A549 (cell line): ENCODE measurements around the gene LRRC14B. TPM values are rescaled to one million over a fixed set of nuclear protein-coding genes. Genes with fewer than 3 reads are reported as not detected.
A peak's percentile ranks its signal among the peaks of the same experiment; 100 is the strongest.

Experiments used
- ATAC-seq, 2 experiments: fragments of 200-7000 bp in 1 of 2; fragments of >200 bp in 1 of 2; cut with Nextera tagmentation in 1 of 2; cut with Tn5 transposase in 1 of 2; 3 replicates each; pipeline versions ENCODE4 v1.8.0 to v1.9.1; 2018 to 2020; ENCODE audit warnings: mild to moderate bottlenecking in 1 of 2, moderate library complexity in 1 of 2
- CTCF ChIA-PET: fragments of 300-600 bp; sonication (Branson Sonifier 250); formaldehyde crosslinking; extraction: SDS; loops from one replicate; lab custom pipeline; 2021; ENCODE audit warnings: antibody characterized with exemption, inconsistent platforms; lab: Yijun Ruan, JAX
- POLR2A ChIA-PET: fragments of 350-600 bp; formaldehyde crosslinking; extraction: SDS; loops from one replicate; lab custom pipeline; 2021; ENCODE audit warnings: antibody characterized with exemption, inconsistent platforms; lab: Yijun Ruan, JAX
- DNase-seq, 2 experiments: peaks; one replicate each; pipeline versions ENCODE4 v3.0.0 to v3.0.0-alpha.2; 2011 to 2016; ENCODE audit warnings: low read depth in 1 of 2, low spot score in 1 of 2
- FAIRE-seq: peaks from 2 replicates; lab custom pipeline; 2011; peaks lifted over from hg19 to GRCh38; lab: Jason Lieb, UNC
- H3K27ac ChIP-seq, 2 experiments: fragments of >200 bp; sonication (Bioruptor Twin); formaldehyde crosslinking; 3 replicates each; pipeline ENCODE4 v1.5.1; 2016 to 2017
- H3K4me1 ChIP-seq: fragments of >200 bp; sonication (Bioruptor Twin); formaldehyde crosslinking; 3 replicates; pipeline ENCODE4 v1.6.1; 2016
- H3K4me2 ChIP-seq: fragments of >200 bp; sonication (Bioruptor Twin); formaldehyde crosslinking; 3 replicates; pipeline ENCODE4 v1.6.1; 2016
- H3K4me3 ChIP-seq: fragments of >200 bp; sonication (Bioruptor Twin); formaldehyde crosslinking; 3 replicates; pipeline ENCODE4 v1.5.1; 2016
- H3K9me3 ChIP-seq: fragments of >200 bp; sonication (Bioruptor Twin); formaldehyde crosslinking; 3 replicates; pipeline ENCODE4 v1.6.1; 2016
- BCL3 ChIP-seq: fragments of >200 bp; sonication (Bioruptor Twin); formaldehyde crosslinking; IDR thresholded peaks from 3 replicates; pipeline ENCODE4 v1.6.1; 2016
- BHLHE40 ChIP-seq: IDR thresholded peaks from 2 replicates; pipeline ENCODE4 v1.6.1; 2012; ENCODE audit warnings: low read depth, low read length, inconsistent platforms
- CBX8 ChIP-seq: fragments of 200-600 bp; sonication (generic); IDR thresholded peaks from 2 replicates; pipeline ENCODE4 v1.6.1; 2016
- CHD2 ChIP-seq: fragments of 150-350 bp; IDR thresholded peaks from 2 replicates; pipeline ENCODE4 v1.6.1; 2014; ENCODE audit warnings: low read length; ENCODE audit not compliant: partially characterized antibody
- ELK1 ChIP-seq: fragments of 150-350 bp; IDR thresholded peaks from 2 replicates; pipeline ENCODE4 v1.6.1; 2014; ENCODE audit warnings: low read depth, mild to moderate bottlenecking, low read length
- ESRRA ChIP-seq: fragments of 150-350 bp; IDR thresholded peaks from 2 replicates; pipeline ENCODE4 v1.6.1; 2014; ENCODE audit warnings: mild to moderate bottlenecking, low read length, borderline replicate concordance
- FOSL2 ChIP-seq, 2 experiments: fragments of 450-650 bp in 1 of 2; fragments of >200 bp in 1 of 2; sonication (Bioruptor Twin) in 1 of 2; formaldehyde crosslinking; IDR thresholded peaks; 2 replicates each; pipeline versions ENCODE4 v1.5.0 to v1.6.1; 2016 to 2020; ENCODE audit warnings: mild to moderate bottlenecking in 1 of 2, moderate library complexity in 1 of 2
- FOXS1 ChIP-seq: fragments of 250-450 bp; sonication (Bioruptor Pico); IDR thresholded peaks from 2 replicates; pipeline ENCODE4 v1.5.0; 2020; ENCODE audit warnings: mild to moderate bottlenecking, moderate library complexity
- GATA3 ChIP-seq: IDR thresholded peaks from 2 replicates; pipeline ENCODE4 v1.6.1; 2012; ENCODE audit warnings: borderline replicate concordance
- HDAC2 ChIP-seq: fragments of 200-600 bp; sonication (generic); IDR thresholded peaks from 2 replicates; pipeline ENCODE4 v1.6.1; 2016
- HEYL ChIP-seq: fragments of 250-450 bp; sonication (Bioruptor Pico); IDR thresholded peaks from 2 replicates; pipeline ENCODE4 v1.8.0; 2021; ENCODE audit warnings: mild to moderate bottlenecking, moderate library complexity
- HOXA7 ChIP-seq: fragments of 250-450 bp; sonication (Bioruptor Pico); IDR thresholded peaks from 2 replicates; pipeline ENCODE4 v1.5.0; 2020; ENCODE audit warnings: mild to moderate bottlenecking, moderate library complexity
- JUNB ChIP-seq: fragments of >200 bp; sonication (Bioruptor Twin); formaldehyde crosslinking; IDR thresholded peaks from 2 replicates; pipeline ENCODE4 v1.6.1; 2016
- KDM5A ChIP-seq: fragments of 200-600 bp; sonication (generic); IDR thresholded peaks from 2 replicates; pipeline ENCODE4 v1.6.1; 2016; ENCODE audit warnings: antibody characterized with exemption, mild to moderate bottlenecking
- MAFK ChIP-seq: fragments of 450-650 bp; IDR thresholded peaks from 2 replicates; pipeline ENCODE4 v1.6.1; 2014; ENCODE audit not compliant: partially characterized antibody
- MAZ ChIP-seq: fragments of 150-350 bp; IDR thresholded peaks from 2 replicates; pipeline ENCODE4 v1.6.1; 2014; ENCODE audit warnings: antibody characterized with exemption, low read depth, low read length, borderline replicate concordance
- NPAS2 ChIP-seq: fragments of 250-450 bp; sonication (Bioruptor Pico); IDR thresholded peaks from 2 replicates; pipeline ENCODE4 v1.8.0; 2022; ENCODE audit warnings: mild to moderate bottlenecking, moderate library complexity, borderline replicate concordance
- PHF8 ChIP-seq: fragments of 200-600 bp; sonication (generic); IDR thresholded peaks from 2 replicates; pipeline ENCODE4 v1.6.1; 2016; ENCODE audit warnings: low read depth, mild to moderate bottlenecking, antibody characterized with exemption, moderate library complexity, borderline replicate concordance
- RAD21 ChIP-seq, 2 experiments: fragments of >200 bp in 1 of 2; sonication (Bioruptor Twin) in 1 of 2; formaldehyde crosslinking in 1 of 2; IDR thresholded peaks in 1 of 2; conservative IDR thresholded peaks in 1 of 2; 2 replicates in 1 of 2; 3 replicates in 1 of 2; pipeline ENCODE4 v1.6.1; 2012 to 2018; ENCODE audit warnings: inconsistent platforms in 1 of 2
- RARB ChIP-seq: fragments of 250-450 bp; sonication (Bioruptor Pico); IDR thresholded peaks from 2 replicates; pipeline ENCODE4 v1.8.0; 2021; ENCODE audit warnings: mild to moderate bottlenecking, moderate library complexity
- RFX5 ChIP-seq: fragments of 450-650 bp; IDR thresholded peaks from 2 replicates; pipeline ENCODE4 v1.7.1; 2014; ENCODE audit warnings: antibody characterized with exemption, mild to moderate bottlenecking, moderate library complexity
- RNF2 ChIP-seq: fragments of 200-600 bp; sonication (generic); IDR thresholded peaks from 2 replicates; pipeline ENCODE4 v1.6.1; 2016; ENCODE audit warnings: low read depth, mild to moderate bottlenecking, antibody characterized with exemption, moderate library complexity, borderline replicate concordance
- SMC3 ChIP-seq: fragments of >200 bp; sonication (Bioruptor Twin); formaldehyde crosslinking; IDR thresholded peaks from 3 replicates; pipeline ENCODE4 v1.6.1; 2018; ENCODE audit warnings: inconsistent platforms
- SREBF2 ChIP-seq: fragments of 450-650 bp; IDR thresholded peaks from 2 replicates; pipeline ENCODE4 v1.6.1; 2014; ENCODE audit warnings: mild to moderate bottlenecking, moderate library complexity
- ZC3H11A ChIP-seq: fragments of 450-650 bp; IDR thresholded peaks from 2 replicates; pipeline ENCODE4 v1.6.1; 2014; ENCODE audit warnings: antibody characterized with exemption, mild to moderate bottlenecking
- ZNF302 ChIP-seq: fragments of 250-450 bp; sonication (Bioruptor Pico); IDR thresholded peaks from 2 replicates; pipeline ENCODE4 v1.9.0; 2021; ENCODE audit warnings: inconsistent platforms, mild to moderate bottlenecking, moderate library complexity
- WGBS: methylation state at CpG from one replicate; pipeline ENCODE4 v1.1.6; 2017; ENCODE audit errors: missing lambda C conversion rate; 5-methylcytosine and 5-hydroxymethylcytosine counted together
- polyA plus RNA-seq, 4 experiments: library from polyadenylated mRNA; depleted of rRNA in 3 of 4; stranded (reverse); fragments of >200 nt; fragmentation: RNase III in 1 of 4; extraction: RNeasy Plus Mini Kit Qiagen cat#74134 plus additional on column Dnase treatment in 1 of 4; gene quantifications; 2 replicates in 3 of 4; 3 replicates in 1 of 4; pipeline ENCODE4 v1.2.3, GENCODE V29; 2011 to 2017
- TF ChIP-seq, protein P1 (sequence below): IDR thresholded peaks from 2 replicates; pipeline ENCODE4 v1.6.1; 2012; ENCODE audit warnings: low read depth, borderline replicate concordance

Gene LRRC14B
- polyA plus RNA-seq, 2 of the 4 experiments (the other 2 are of a cell fraction) = not detected

- Histone ChIP-seq H3K4me2 (no peak overlapping the region), H3K27ac (no peak overlapping the region), H3K4me1 (no peaks in the 10 kb centered on the region), H3K9me3 (peaks cover 27% of the 10 kb centered on the region), H3K4me3 (no peak overlapping the region)
- CTCF ChIA-PET = interaction anchor here (1.1 kb wide), 1 partner anchor 83 kb away, joined by 3 read pairs; no protein-coding TSS in a partner anchor
- DNase-seq (no peak), ATAC-seq (no peak), FAIRE-seq (no peak)
- POLR2A ChIA-PET = no interaction called here
- TF ChIP-seq NPAS2 (CRISPR knock-in tag) (no peak), FOSL2 (IDR thresholded peaks at IDR 0.05) (no peak), FOSL2 (CRISPR knock-in tag; IDR thresholded peaks at IDR 0.05) (no peak), JUNB (no peak), ZC3H11A (no peak), ZNF302 (CRISPR knock-in tag) (no peak), HEYL (CRISPR knock-in tag) (no peak), RARB (CRISPR knock-in tag) (no peak), SMC3 (no peak), RAD21 (conservative IDR thresholded peaks at IDR 0.05 in 1 of 2, IDR thresholded peaks at IDR 0.05 in 1 of 2) (no peak), RNF2 (no peak), RFX5 (no peak), GATA3 (no peak), HDAC2 (no peak), PHF8 (no peak), CHD2 (no peak), ELK1 (no peak), FOXS1 (no peak), BCL3 (no peak)
- WGBS = 55% methylated on average over 5 of the region's 7 CpGs
Measured at GRCh38 chr5:145585-146323, 45.5 kb upstream of the LRRC14B start.

DNA sequence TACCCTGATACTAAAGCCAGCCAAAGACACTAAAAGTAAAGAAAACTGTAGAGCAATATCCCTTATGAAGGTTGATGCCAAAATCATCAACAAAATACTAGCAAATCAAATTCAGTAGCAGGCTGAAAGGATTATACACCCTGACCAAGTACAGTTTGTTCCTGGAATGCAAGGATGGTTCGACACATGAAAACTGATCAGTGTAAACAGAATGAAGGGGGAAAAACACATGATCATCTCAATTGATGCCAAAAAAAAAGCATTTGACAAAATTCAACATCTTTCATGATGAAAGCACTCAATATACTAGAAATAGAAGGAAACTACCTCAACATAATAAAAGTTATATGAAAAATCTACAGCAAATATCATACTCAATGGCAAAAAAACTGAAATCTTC lies 43.5 kb upstream of the LRRC14B start:
- no peak for FAIRE-seq
- H3K4me1 ChIP-seq = no peaks in the 10 kb centered on the region
- 81% methylated on average over 1 of the region's 1 CpG for WGBS
- ChIA-PET POLR2A (no interaction called here), CTCF (interaction anchor here (0.6 kb wide), 1 partner anchor 11 kb away, joined by 5 read pairs; no protein-coding TSS in a partner anchor)
- no peak overlapping the region for H3K4me2 ChIP-seq
- H3K9me3 ChIP-seq = peaks cover 27% of the 10 kb centered on the region
- no peak for ATAC-seq
- DNase-seq = peak in 1 of 2 experiments; percentile 17
- no peak overlapping the region for H3K4me3 ChIP-seq
- TF ChIP-seq MAZ (no peak), BHLHE40 (no peak), PHF8 (no peak), RARB (CRISPR knock-in tag) (no peak), HOXA7 (CRISPR knock-in tag) (no peak), MAFK (no peak), FOSL2 (IDR thresholded peaks at IDR 0.05) (no peak), FOSL2 (CRISPR knock-in tag; IDR thresholded peaks at IDR 0.05) (no peak), ESRRA (no peak), KDM5A (no peak), SREBF2 (no peak), CHD2 (no peak), CBX8 (no peak), RFX5 (no peak), RNF2 (no peak)
- TF ChIP-seq, protein P1, sequence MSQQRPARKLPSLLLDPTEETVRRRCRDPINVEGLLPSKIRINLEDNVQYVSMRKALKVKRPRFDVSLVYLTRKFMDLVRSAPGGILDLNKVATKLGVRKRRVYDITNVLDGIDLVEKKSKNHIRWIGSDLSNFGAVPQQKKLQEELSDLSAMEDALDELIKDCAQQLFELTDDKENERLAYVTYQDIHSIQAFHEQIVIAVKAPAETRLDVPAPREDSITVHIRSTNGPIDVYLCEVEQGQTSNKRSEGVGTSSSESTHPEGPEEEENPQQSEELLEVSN = no peak
- no peak overlapping the region for H3K27ac ChIP-seq
